ENCODE data around the gene EHD1. TPM values are rescaled to one million over a fixed set of nuclear protein-coding genes. Genes with fewer than 3 reads are reported as not detected.

Gene EHD1
- total RNA-seq, 1 experiment from 2014 or later: 340 TPM

GRCh38 chr11:64827451-64827839 is 51.0 kb downstream of the EHD1 start:
- H3K36me3 ChIP-seq (ENCODE audit: low read depth, low read length): peaks cover 23% of the 10 kb centered on the region
- POLR2A ChIA-PET (ENCODE audit: unreplicated experiment): no interaction called here
- H3K79me2 ChIP-seq (ENCODE audit: low read length): no peaks in the 10 kb centered on the region
- BruUV-seq (replicated peaks): no TSS peak
- ATAC-seq (no peak), DNase-seq (no peak)
- H3K9me2 ChIP-seq (replicated peaks; ENCODE audit: low read length): no peaks in the 10 kb centered on the region
- no peak overlapping the region for H3K4me3 ChIP-seq (ENCODE audit: low read length)
- H3K9me3 ChIP-seq (ENCODE audit: low read length): no peaks in the 10 kb centered on the region
- intact Hi-C loops (cut with micrococcal nuclease): no loop called here
- no peak overlapping the region for H3K9ac ChIP-seq (ENCODE audit: low read length)
- no peaks in the 10 kb centered on the region for H3K4me1 ChIP-seq (ENCODE audit: insufficient read depth, low read length)
- no peaks in the 10 kb centered on the region for H4K20me1 ChIP-seq (ENCODE audit: low read length)
- CTCF ChIA-PET: interaction anchor here (0.6 kb wide), 1 partner anchor 9 kb away, joined by 3 read pairs; no protein-coding TSS in a partner anchor
- no peaks in the 10 kb centered on the region for H3F3A ChIP-seq (ENCODE audit: low read length, unreplicated experiment)
- TF ChIP-seq EZH2phosphoT487 (IDR thresholded peaks at IDR 0.05; ENCODE audit: borderline replicate concordance, low read length) (no peak), EZH2 (IDR thresholded peaks at IDR 0.05; ENCODE audit: low read length, unreplicated experiment) (no peak), CTCF (conservative IDR thresholded peaks at IDR 0.05; ENCODE audit: low read depth, low read length) (no peak)
- no peaks in the 10 kb centered on the region for H3K27me3 ChIP-seq (ENCODE audit: low read length)
- no peak overlapping the region for H3K27ac ChIP-seq (ENCODE audit: low read length)
- no peak overlapping the region for H2AFZ ChIP-seq (ENCODE audit: low read length)
- H3K4me2 ChIP-seq (ENCODE audit: low read length): no peak overlapping the region

GRCh38 chr11:64826578-64827450 is 51.6 kb downstream of the EHD1 start:
- no peak overlapping the region for H2AFZ ChIP-seq (ENCODE audit: low read length)
- POLR2A ChIA-PET (ENCODE audit: unreplicated experiment): no interaction called here
- H3K9ac ChIP-seq (ENCODE audit: low read length): no peak overlapping the region
- intact Hi-C loops (cut with micrococcal nuclease): no loop called here
- H3K4me2 ChIP-seq (ENCODE audit: low read length): no peak overlapping the region
- H3K27me3 ChIP-seq (ENCODE audit: low read length): no peaks in the 10 kb centered on the region
- no peaks in the 10 kb centered on the region for H3F3A ChIP-seq (ENCODE audit: low read length, unreplicated experiment)
- peaks cover 23% of the 10 kb centered on the region for H3K36me3 ChIP-seq (ENCODE audit: low read depth, low read length)
- BruUV-seq (replicated peaks): no TSS peak
- no peaks in the 10 kb centered on the region for H3K9me3 ChIP-seq (ENCODE audit: low read length)
- TF ChIP-seq EZH2phosphoT487 (IDR thresholded peaks at IDR 0.05; ENCODE audit: borderline replicate concordance, low read length) (no peak), CTCF (conservative IDR thresholded peaks at IDR 0.05; ENCODE audit: low read depth, low read length) (no peak), EZH2 (IDR thresholded peaks at IDR 0.05; ENCODE audit: low read length, unreplicated experiment) (no peak)
- no peak overlapping the region for H3K4me3 ChIP-seq (ENCODE audit: low read length)
- H3K4me1 ChIP-seq (ENCODE audit: insufficient read depth, low read length): no peaks in the 10 kb centered on the region
- H3K9me2 ChIP-seq (replicated peaks; ENCODE audit: low read length): no peaks in the 10 kb centered on the region
- no peak for DNase-seq
- no peak overlapping the region for H3K27ac ChIP-seq (ENCODE audit: low read length)
- no peak for ATAC-seq
- CTCF ChIA-PET: interaction anchor here (0.6 kb wide), 1 partner anchor 9 kb away, joined by 3 read pairs; no protein-coding TSS in a partner anchor
- no peaks in the 10 kb centered on the region for H3K79me2 ChIP-seq (ENCODE audit: low read length)
- no peaks in the 10 kb centered on the region for H4K20me1 ChIP-seq (ENCODE audit: low read length)

- ATAC-seq (no peak), DNase-seq (no peak)
- TF ChIP-seq CTCF (conservative IDR thresholded peaks at IDR 0.05; ENCODE audit: low read depth, low read length) (no peak), EZH2 (IDR thresholded peaks at IDR 0.05; ENCODE audit: low read length, unreplicated experiment) (no peak), EZH2phosphoT487 (IDR thresholded peaks at IDR 0.05; ENCODE audit: borderline replicate concordance, low read length) (no peak)
- H3K79me2 ChIP-seq (ENCODE audit: low read length): no peaks in the 10 kb centered on the region
- no peaks in the 10 kb centered on the region for H3K9me3 ChIP-seq (ENCODE audit: low read length)
- H3K27me3 ChIP-seq (ENCODE audit: low read length): no peaks in the 10 kb centered on the region
- H3F3A ChIP-seq (ENCODE audit: low read length, unreplicated experiment): no peaks in the 10 kb centered on the region
- ChIA-PET POLR2A (ENCODE audit: unreplicated experiment) (no interaction called here), CTCF (interaction anchor here (0.5 kb wide), 1 partner anchor 38 kb away, joined by 3 read pairs; no protein-coding TSS in a partner anchor)
- peaks cover 23% of the 10 kb centered on the region for H3K36me3 ChIP-seq (ENCODE audit: low read depth, low read length)
- no TSS peak for BruUV-seq (replicated peaks)
- intact Hi-C loops (cut with micrococcal nuclease): no loop called here
- H3K4me2 ChIP-seq (ENCODE audit: low read length): no peak overlapping the region
- H2AFZ ChIP-seq (ENCODE audit: low read length): no peak overlapping the region
- no peaks in the 10 kb centered on the region for H3K4me1 ChIP-seq (ENCODE audit: insufficient read depth, low read length)
- no peak overlapping the region for H3K27ac ChIP-seq (ENCODE audit: low read length)
- no peak overlapping the region for H3K9ac ChIP-seq (ENCODE audit: low read length)
- no peaks in the 10 kb centered on the region for H3K9me2 ChIP-seq (replicated peaks; ENCODE audit: low read length)
- H4K20me1 ChIP-seq (ENCODE audit: low read length): no peaks in the 10 kb centered on the region
- no peak overlapping the region for H3K4me3 ChIP-seq (ENCODE audit: low read length)
Measured at GRCh38 chr11:64826062-64826461, 52.4 kb downstream of the EHD1 start.
